Neuronal stem cell (in vitro differentiated cells): Measurements from ENCODE around the gene PIP4K2C.

Experiments used
- DNase-seq: peaks from one replicate; pipeline ENCODE4 v3.0.0-alpha.2; 2013; ENCODE audit warnings: low spot score
- H2AFZ ChIP-seq: one replicate; pipeline ENCODE4 v1.6.1; 2013; ENCODE audit warnings: mild to moderate bottlenecking, low read length, inconsistent platforms
- H2AK5ac ChIP-seq: 2 replicates; pipeline ENCODE4 v1.6.1; 2013; ENCODE audit warnings: low read depth, mild to moderate bottlenecking, inconsistent platforms, low read length, moderate library complexity, mixed read lengths
- H2BK120ac ChIP-seq: 2 replicates; pipeline ENCODE4 v1.6.1; 2013; ENCODE audit warnings: low read depth, mild to moderate bottlenecking, inconsistent platforms, low read length, moderate library complexity, mixed read lengths
- H2BK12ac ChIP-seq: one replicate; pipeline ENCODE4 v1.6.1; 2013; ENCODE audit warnings: low read length, inconsistent platforms
- H2BK15ac ChIP-seq: 2 replicates; pipeline ENCODE4 v1.6.1; 2013; ENCODE audit warnings: mild to moderate bottlenecking, low read length, inconsistent platforms, mixed read lengths
- H2BK5ac ChIP-seq: one replicate; pipeline ENCODE4 v1.6.1; 2013; ENCODE audit warnings: inconsistent platforms, mild to moderate bottlenecking, low read length, moderate library complexity
- H3K14ac ChIP-seq: one replicate; pipeline ENCODE4 v1.6.1; 2013; ENCODE audit warnings: low read length, inconsistent platforms
- H3K18ac ChIP-seq: 2 replicates; pipeline ENCODE4 v1.6.1; 2013; ENCODE audit warnings: low read length, inconsistent platforms
- H3K23ac ChIP-seq: 2 replicates; pipeline ENCODE4 v1.6.1; 2013; ENCODE audit warnings: low read depth, mild to moderate bottlenecking, mixed read lengths, low read length, inconsistent platforms; ENCODE audit not compliant: poor library complexity
- H3K27ac ChIP-seq: replicated peaks from 3 replicates; pipeline ENCODE4 v1.5.1; 2013; ENCODE audit warnings: low read length, inconsistent platforms
- H3K27me3 ChIP-seq, 3 experiments: 2 replicates each; pipeline ENCODE4 v1.6.1; 2013; ENCODE audit warnings: low read length in 3 of 3, mild to moderate bottlenecking in 2 of 3, inconsistent platforms in 1 of 3, low read depth in 1 of 3, mixed read lengths in 1 of 3, moderate library complexity in 1 of 3; ENCODE audit not compliant: control insufficient read depth in 3 of 3, insufficient read depth in 3 of 3
- H3K36me3 ChIP-seq, 2 donors: replicated peaks in 1 of 2; 2 replicates each; pipeline ENCODE4 v1.6.1; 2013; ENCODE audit warnings: low read length in 2 of 2; ENCODE audit not compliant: control insufficient read depth in 2 of 2, insufficient read depth in 2 of 2
- H3K4ac ChIP-seq: 2 replicates; pipeline ENCODE4 v1.6.1; 2013; ENCODE audit warnings: inconsistent platforms, mild to moderate bottlenecking, low read length, moderate library complexity
- H3K4me1 ChIP-seq, 2 donors: 1 replicate in 1 of 2; 2 replicates in 1 of 2; pipeline ENCODE4 v1.6.1; 2013; ENCODE audit warnings: low read length in 2 of 2, low read depth in 1 of 2; ENCODE audit not compliant: control insufficient read depth in 2 of 2, insufficient read depth in 1 of 2
- H3K4me2 ChIP-seq: one replicate; pipeline ENCODE4 v1.6.1; 2013; ENCODE audit warnings: mild to moderate bottlenecking, low read length, inconsistent platforms; ENCODE audit not compliant: insufficient read depth, poor library complexity, severe bottlenecking
- H3K4me3 ChIP-seq, 2 donors: 2 replicates each; pipeline ENCODE4 v1.5.1; 2013; ENCODE audit warnings: low read length in 2 of 2, mild to moderate bottlenecking in 2 of 2, inconsistent platforms in 1 of 2, moderate library complexity in 1 of 2
- H3K79me1 ChIP-seq: one replicate; pipeline ENCODE4 v1.6.1; 2013; ENCODE audit warnings: low read depth, mild to moderate bottlenecking, inconsistent platforms, low read length, moderate library complexity
- H3K9ac ChIP-seq: one replicate; pipeline ENCODE4 v1.6.1; 2013; ENCODE audit warnings: mild to moderate bottlenecking, low read depth, low read length, inconsistent platforms; ENCODE audit not compliant: poor library complexity
- H3K9me3 ChIP-seq, 2 donors: replicated peaks in 1 of 2; 2 replicates each; pipeline versions ENCODE3 to v1.6.1; 2013; ENCODE audit warnings: low read length in 2 of 2, mild to moderate bottlenecking in 2 of 2, inconsistent platforms in 1 of 2, low read depth in 1 of 2, mixed read lengths in 1 of 2, moderate library complexity in 1 of 2; ENCODE audit not compliant: control insufficient read depth in 2 of 2, insufficient read depth in 1 of 2
- H4K8ac ChIP-seq: one replicate; pipeline ENCODE4 v1.6.1; 2013; ENCODE audit warnings: low read depth, mild to moderate bottlenecking, inconsistent platforms, low read length, moderate library complexity
- H4K91ac ChIP-seq: one replicate; pipeline ENCODE4 v1.6.1; 2013; ENCODE audit warnings: low read length, low read depth, mild to moderate bottlenecking, inconsistent platforms; ENCODE audit not compliant: poor library complexity
- WGBS, 2 donors: extraction: QIAGEN DNeasy Blood & Tissue Kit; methylation state at CpG; one replicate each; pipeline ENCODE4 v1.1.7; 2013; ENCODE audit warnings: missing lambda C conversion rate in 2 of 2, mixed read lengths in 1 of 2; ENCODE audit not compliant: insufficient read length in 2 of 2, insufficient replicate concordance in 1 of 2; ENCODE audit errors: extremely low coverage in 2 of 2; 5-methylcytosine and 5-hydroxymethylcytosine counted together

The PIP4K2C gene

GRCh38 chr12:57575771-57576612 is 15.0 kb upstream of the PIP4K2C start:
- no peak overlapping the region for H3K14ac ChIP-seq
- H2BK15ac ChIP-seq = no peak overlapping the region
- H4K91ac ChIP-seq = no peak overlapping the region
- H3K9me3 ChIP-seq = no peaks in the 10 kb centered on the region
- H3K23ac ChIP-seq = no peak overlapping the region
- no peak overlapping the region for H3K9ac ChIP-seq
- no peak overlapping the region for H3K4ac ChIP-seq
- H2AK5ac ChIP-seq = no peak overlapping the region
- no CpG with 5 or more reads among the region's 12 CpGs for WGBS, 2 donors
- H2BK5ac ChIP-seq = no peak overlapping the region
- no peak overlapping the region for H2BK120ac ChIP-seq
- no peak overlapping the region for H2AFZ ChIP-seq
- H3K4me2 ChIP-seq = no peak overlapping the region
- no peak for DNase-seq
- H4K8ac ChIP-seq = no peak overlapping the region
- no peaks in the 10 kb centered on the region for H3K4me1 ChIP-seq
- H3K18ac ChIP-seq = no peak overlapping the region
- H3K36me3 ChIP-seq = peaks cover 29 to 47% of the 10 kb centered on the region in 2 donors
- no peaks in the 10 kb centered on the region for H3K79me1 ChIP-seq
- no peaks in the 10 kb centered on the region for H3K27me3 ChIP-seq
- no peak overlapping the region for H3K4me3 ChIP-seq
- no peak overlapping the region for H2BK12ac ChIP-seq
- no peak overlapping the region for H3K27ac ChIP-seq

- no peak overlapping the region for H2BK12ac ChIP-seq
- no peak overlapping the region for H4K8ac ChIP-seq
- H2BK15ac ChIP-seq = no peak overlapping the region
- no CpG with 5 or more reads among the region's 9 CpGs for WGBS, 2 donors
- H2AK5ac ChIP-seq = no peak overlapping the region
- H3K4me2 ChIP-seq = no peak overlapping the region
- H3K4ac ChIP-seq = no peak overlapping the region
- H3K27me3 ChIP-seq = no peaks in the 10 kb centered on the region
- H3K9ac ChIP-seq = no peak overlapping the region
- H3K27ac ChIP-seq = no peak overlapping the region
- H3K23ac ChIP-seq = no peak overlapping the region
- peaks cover 34 to 53% of the 10 kb centered on the region in 2 donors for H3K36me3 ChIP-seq
- H3K14ac ChIP-seq = no peak overlapping the region
- H2AFZ ChIP-seq = no peak overlapping the region
- no peak overlapping the region for H3K18ac ChIP-seq
- H2BK120ac ChIP-seq = no peak overlapping the region
- H3K4me1 ChIP-seq = no peaks in the 10 kb centered on the region
- H3K79me1 ChIP-seq = no peaks in the 10 kb centered on the region
- H4K91ac ChIP-seq = no peak overlapping the region
- H3K9me3 ChIP-seq = no peaks in the 10 kb centered on the region
- DNase-seq = no peak
- H3K4me3 ChIP-seq = no peak overlapping the region
- no peak overlapping the region for H2BK5ac ChIP-seq
These were observed 14.3 kb upstream of the PIP4K2C start for GRCh38 chr12:57576613-57577160.

DNA sequence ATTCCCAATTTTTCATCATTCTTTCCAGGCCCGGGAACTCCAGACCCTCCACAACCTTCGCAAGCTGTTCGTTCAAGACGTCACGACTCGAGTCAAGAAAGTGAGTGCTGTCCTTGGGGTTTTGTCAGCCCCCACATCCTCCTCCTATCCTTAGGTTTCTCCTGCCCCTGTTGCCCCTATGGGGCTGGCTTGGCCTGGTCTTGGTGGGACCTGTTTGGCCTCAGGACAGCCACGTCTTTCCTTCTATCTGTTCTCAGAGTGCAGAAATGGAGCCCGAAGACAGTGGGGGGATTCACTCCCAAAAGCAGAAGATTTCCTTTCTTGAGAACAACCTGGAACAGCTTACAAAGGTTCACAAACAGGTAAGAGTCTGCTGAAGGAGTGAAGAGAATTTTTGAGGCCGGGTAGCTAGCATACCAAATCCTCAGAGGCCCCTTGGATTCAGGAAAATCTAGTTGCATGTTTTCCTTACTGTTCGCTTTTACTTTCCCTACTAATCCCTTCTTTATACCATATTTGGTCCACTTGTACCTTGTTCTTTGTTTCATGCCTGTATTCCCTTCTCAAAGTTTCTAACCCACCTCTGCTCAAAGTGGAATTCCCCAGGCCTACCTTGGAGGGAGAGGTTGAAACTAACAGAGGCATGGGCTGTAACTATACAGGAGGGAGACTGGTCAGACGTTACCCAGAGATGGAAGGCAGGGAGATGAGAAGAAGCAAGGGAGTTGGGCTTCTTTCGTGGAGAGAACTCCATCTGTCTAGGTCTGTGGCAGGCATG is 12.8 kb upstream of the PIP4K2C start:
- peaks cover 26 to 43% of the 10 kb centered on the region in 2 donors for H3K36me3 ChIP-seq
- no peaks in the 10 kb centered on the region for H3K27me3 ChIP-seq
- H2BK5ac ChIP-seq = no peak overlapping the region
- no peak overlapping the region for H3K4me2 ChIP-seq
- H3K4me3 ChIP-seq = no peak overlapping the region
- no peak overlapping the region for H3K27ac ChIP-seq
- no peak overlapping the region for H3K4ac ChIP-seq
- no peak overlapping the region for H2BK15ac ChIP-seq
- H3K14ac ChIP-seq = no peak overlapping the region
- H2BK120ac ChIP-seq = no peak overlapping the region
- no peak overlapping the region for H3K18ac ChIP-seq
- H2AK5ac ChIP-seq = no peak overlapping the region
- H2AFZ ChIP-seq = no peak overlapping the region
- H3K23ac ChIP-seq = no peak overlapping the region
- H3K9me3 ChIP-seq = no peaks in the 10 kb centered on the region
- H4K91ac ChIP-seq = no peak overlapping the region
- H2BK12ac ChIP-seq = no peak overlapping the region
- no peaks in the 10 kb centered on the region for H3K4me1 ChIP-seq
- no peaks in the 10 kb centered on the region for H3K79me1 ChIP-seq
- H3K9ac ChIP-seq = no peak overlapping the region
- no peak for DNase-seq
- no peak overlapping the region for H4K8ac ChIP-seq
- WGBS, 2 donors = no CpG with 5 or more reads among the region's 12 CpGs

GRCh38 chr12:57579011-57579410 is 12.0 kb upstream of the PIP4K2C start:
- Histone ChIP-seq H2AFZ (no peak overlapping the region), H2BK120ac (no peak overlapping the region), H3K9ac (no peak overlapping the region), H2BK15ac (no peak overlapping the region), H4K8ac (no peak overlapping the region), H3K27ac (no peak overlapping the region), H3K9me3 (no peaks in the 10 kb centered on the region), H3K79me1 (no peaks in the 10 kb centered on the region), H3K4me2 (no peak overlapping the region), H2BK12ac (no peak overlapping the region), H3K18ac (no peak overlapping the region), H3K4me1 (no peaks in the 10 kb centered on the region), H3K14ac (no peak overlapping the region), H3K4me3 (no peak overlapping the region), H2AK5ac (no peak overlapping the region), H3K27me3 (no peaks in the 10 kb centered on the region), H3K36me3 (peaks cover 26 to 43% of the 10 kb centered on the region in 2 donors), H3K23ac (no peak overlapping the region), H4K91ac (no peak overlapping the region), H2BK5ac (no peak overlapping the region), H3K4ac (no peak overlapping the region)
- no CpG with 5 or more reads among the region's 2 CpGs for WGBS, 2 donors
- no peak for DNase-seq
